GM12872 (cell line): ENCODE results near the gene UBASH3A.

Source experiments
- CTCF ChIP-seq: IDR thresholded peaks from 3 replicates; pipeline ENCODE4 v1.5.1; 2011; ENCODE audit warnings: low read depth, mild to moderate bottlenecking, low read length, moderate library complexity; ENCODE audit not compliant: insufficient read depth

Gene UBASH3A

DNA sequence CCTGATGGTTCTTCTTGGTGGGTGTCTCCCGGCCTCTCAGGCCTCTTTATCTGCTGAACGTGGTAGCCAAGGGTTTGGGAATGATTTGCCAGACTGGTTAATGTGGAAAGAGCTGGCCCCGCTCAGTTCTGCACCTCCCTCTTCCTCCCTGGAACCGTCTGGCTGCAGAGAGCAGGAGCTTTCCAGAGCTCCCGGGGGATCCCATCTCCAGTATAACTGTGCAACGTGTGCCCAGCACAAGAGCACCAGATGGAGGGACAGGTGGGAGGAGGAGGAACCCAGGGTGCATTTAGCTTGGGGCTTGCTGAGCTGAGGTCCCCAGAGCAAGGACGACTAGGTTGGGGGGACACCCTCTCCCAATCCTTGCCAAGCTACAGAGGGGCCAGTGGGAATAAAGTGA lies 42.4 kb upstream of the UBASH3A start:
- TF ChIP-seq CTCF = no peak

DNA sequence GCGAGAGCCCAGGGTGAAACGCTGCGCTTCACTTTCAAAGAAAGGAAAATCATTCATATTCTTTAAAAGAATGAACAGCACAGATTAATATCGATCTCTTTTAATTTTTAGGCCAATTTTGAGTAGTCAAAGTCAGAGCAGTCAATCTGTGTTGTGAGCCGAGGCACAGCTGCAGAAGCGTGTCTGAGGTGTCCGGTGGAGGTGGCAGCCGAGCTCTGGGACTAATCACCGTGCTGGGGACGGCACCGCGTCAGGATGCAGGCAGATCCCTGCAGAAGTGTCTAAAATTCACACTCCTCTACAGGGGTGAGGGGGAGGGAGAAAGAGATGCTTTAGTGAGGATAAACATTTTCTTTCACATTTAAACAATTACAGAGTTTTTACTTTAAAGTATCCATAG lies 41.5 kb upstream of the UBASH3A start:
- no peak for TF ChIP-seq CTCF

DNA sequence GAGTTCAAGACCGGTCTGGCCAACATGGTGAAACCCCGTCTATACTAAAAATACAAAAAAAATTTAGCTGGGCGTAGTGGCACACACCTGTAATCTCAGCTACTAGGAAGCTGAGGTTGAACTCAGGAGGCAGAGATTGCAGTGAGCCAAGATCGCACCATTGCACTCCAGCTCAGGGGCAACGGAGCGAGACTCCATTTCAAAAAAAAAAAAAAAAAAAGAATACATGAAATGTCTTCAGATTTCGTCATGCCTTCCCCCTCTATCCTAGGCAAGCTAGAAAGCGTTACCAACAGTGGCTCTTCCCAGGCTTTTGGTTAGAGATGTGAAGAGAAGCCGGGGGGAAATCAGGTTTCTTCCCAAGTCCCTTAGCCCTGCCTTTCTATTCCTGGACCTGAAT lies 41.0 kb upstream of the UBASH3A start:
- TF ChIP-seq CTCF = no peak

- no peak for TF ChIP-seq CTCF
Observed at GRCh38 chr21:42363312-42363711, 40.4 kb upstream of the UBASH3A start.

- no peak for TF ChIP-seq CTCF
Observed at GRCh38 chr21:42364304-42364865, 39.3 kb upstream of the UBASH3A start.

- TF ChIP-seq CTCF = no peak
Observed at GRCh38 chr21:42365770-42366169, 37.9 kb upstream of the UBASH3A start.

GRCh38 chr21:42366292-42367010 lies 37.3 kb upstream of the UBASH3A start, which contains the start of gene TFF1:
Gene TFF1 (minus strand): TSS chr21:42366535. CDS start chr21:42366495, 40 bp downstream.
- TF ChIP-seq CTCF = no peak
